ENCODE data around the gene NRAP.

The NRAP gene

DNA sequence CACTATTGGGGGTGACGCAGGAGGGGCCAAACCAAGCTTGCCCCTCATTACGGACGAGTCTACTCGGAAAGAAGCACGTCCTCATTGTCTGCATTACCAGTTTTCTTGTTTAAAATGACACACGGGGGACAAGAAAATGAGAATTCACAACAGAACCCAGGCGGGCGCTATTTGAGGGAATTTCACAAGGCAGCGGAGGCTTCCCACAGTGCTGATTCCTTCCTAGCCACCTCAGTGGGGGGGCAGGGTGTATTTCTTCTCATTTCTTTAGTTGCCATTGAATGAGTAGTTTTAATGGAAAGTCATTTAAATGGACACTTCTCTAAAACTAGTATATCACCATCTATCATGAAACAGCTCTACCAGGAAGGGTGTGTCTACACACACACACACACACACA is 42.9 kb downstream of the NRAP start:
- DNase-seq (ENCODE audit: low read depth): no peak
- no peak overlapping the region for H3K4me3 ChIP-seq (replicated peaks; ENCODE audit: low read depth, low read length)
- TF ChIP-seq CTCF (IDR thresholded peaks at IDR 0.05; ENCODE audit: low read length, missing control alignments): no peak

GRCh38 chr10:113620511-113620910 is 43.3 kb downstream of the NRAP start:
- no peak overlapping the region for H3K4me3 ChIP-seq (replicated peaks; ENCODE audit: low read depth, low read length)
- no peak for DNase-seq (ENCODE audit: low read depth)
- TF ChIP-seq CTCF (IDR thresholded peaks at IDR 0.05; ENCODE audit: low read length, missing control alignments): no peak

- no peak for TF ChIP-seq CTCF (IDR thresholded peaks at IDR 0.05; ENCODE audit: low read length, missing control alignments)
- DNase-seq (ENCODE audit: low read depth): no peak
- H3K4me3 ChIP-seq (replicated peaks; ENCODE audit: low read depth, low read length): no peak overlapping the region
Observed at GRCh38 chr10:113619401-113619800, 44.4 kb downstream of the NRAP start.

GRCh38 chr10:113618338-113618737 is 45.5 kb downstream of the NRAP start:
- DNase-seq (ENCODE audit: low read depth): no peak
- no peak for TF ChIP-seq CTCF (IDR thresholded peaks at IDR 0.05; ENCODE audit: low read length, missing control alignments)
- no peak overlapping the region for H3K4me3 ChIP-seq (replicated peaks; ENCODE audit: low read depth, low read length)

DNA sequence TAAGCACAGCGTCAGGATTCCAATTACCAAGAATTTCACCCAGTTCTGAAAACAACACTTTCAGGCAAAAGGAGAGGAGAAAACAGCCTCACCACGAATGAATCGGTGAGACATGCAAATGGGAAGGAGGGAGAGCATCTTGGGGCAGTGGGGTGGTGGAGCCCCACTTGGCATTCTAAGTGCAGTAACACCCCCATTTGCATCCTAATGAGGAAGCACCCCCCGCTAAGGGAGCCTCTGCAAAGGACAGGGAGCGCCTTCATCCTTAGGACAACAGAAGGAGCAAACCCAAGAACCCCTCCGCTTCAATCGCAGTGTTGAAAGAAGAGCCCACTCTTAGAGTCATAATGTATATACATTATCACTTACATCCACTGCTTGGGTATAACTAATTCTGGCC is 46.8 kb downstream of the NRAP start:
- DNase-seq (ENCODE audit: low read depth): no peak
- no peak overlapping the region for H3K4me3 ChIP-seq (replicated peaks; ENCODE audit: low read depth, low read length)
- TF ChIP-seq CTCF (IDR thresholded peaks at IDR 0.05; ENCODE audit: low read length, missing control alignments): no peak

DNA sequence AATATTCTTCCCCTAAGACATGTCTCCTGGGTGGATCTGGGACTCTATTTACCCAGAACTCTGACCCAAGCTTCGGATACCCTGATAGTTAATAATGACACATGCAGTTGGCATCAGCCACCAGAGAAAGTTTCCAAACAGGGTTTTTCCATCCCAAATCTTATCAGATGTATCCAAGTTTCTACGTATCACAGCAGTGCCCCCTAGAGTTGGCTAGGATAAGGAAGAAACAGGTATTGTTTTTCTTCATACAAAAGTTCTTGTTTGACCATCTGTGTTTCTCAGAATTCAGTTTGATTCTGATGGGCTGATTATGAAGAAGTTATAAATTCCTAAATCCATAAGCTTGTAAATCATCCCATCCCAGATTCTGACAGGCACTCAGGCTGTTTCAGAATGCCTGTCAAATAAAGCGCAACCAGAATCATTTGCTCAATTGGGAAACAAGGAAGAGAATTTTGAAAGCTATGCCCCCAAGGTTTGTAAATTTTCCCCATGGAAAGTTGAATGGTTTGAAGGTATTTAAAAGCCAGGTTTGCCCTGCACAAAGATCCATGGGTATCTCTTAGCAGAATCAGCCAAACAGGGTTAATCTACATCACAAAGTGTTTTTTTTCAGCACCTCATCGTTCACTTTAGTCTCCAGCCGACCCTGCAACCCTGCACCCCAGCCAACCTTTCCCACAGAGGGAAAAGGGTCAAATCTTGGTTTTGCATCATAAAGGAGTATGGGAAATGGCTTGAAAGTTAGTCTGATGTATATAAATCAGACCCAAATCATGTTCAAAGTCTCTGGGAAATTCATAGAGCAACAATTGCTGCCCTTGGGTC is 47.4 kb downstream of the NRAP start:
- peak; percentile 2 for DNase-seq (ENCODE audit: low read depth)
- no peak overlapping the region for H3K4me3 ChIP-seq (replicated peaks; ENCODE audit: low read depth, low read length)
- TF ChIP-seq CTCF (IDR thresholded peaks at IDR 0.05; ENCODE audit: low read length, missing control alignments): peak; percentile 28
